Measurements from ENCODE around the gene SLC25A44.

Gene SLC25A44

GRCh38 chr1:156193488-156194299 is at the start of gene SLC25A44:
SLC25A44 (plus strand) TSS chr1:156194104; CDS start chr1:156199848, 5,744 bp downstream.
- DNase-seq (ENCODE audit: insufficient read length, low spot score) (peak; percentile 95), FAIRE-seq (peak; percentile 33)

GRCh38 chr1:156144742-156145141 is 49.2 kb upstream of the SLC25A44 start:
- no peak for FAIRE-seq
- no peak for DNase-seq (ENCODE audit: insufficient read length, low spot score)

- FAIRE-seq (no peak), DNase-seq (ENCODE audit: insufficient read length, low spot score) (no peak)
These were observed 48.3 kb upstream of the SLC25A44 start for GRCh38 chr1:156145650-156146019.

- DNase-seq (ENCODE audit: insufficient read length, low spot score) (peak; percentile 77), FAIRE-seq (no peak)
These were observed 47.7 kb upstream of the SLC25A44 start for GRCh38 chr1:156146020-156146768.

- DNase-seq (ENCODE audit: insufficient read length, low spot score) (no peak), FAIRE-seq (no peak)
These were observed 47.0 kb upstream of the SLC25A44 start for GRCh38 chr1:156146769-156147405.

GRCh38 chr1:156148216-156148615 is 45.7 kb upstream of the SLC25A44 start:
- DNase-seq (ENCODE audit: insufficient read length, low spot score) (no peak), FAIRE-seq (no peak)

- DNase-seq (ENCODE audit: insufficient read length, low spot score) (no peak), FAIRE-seq (no peak)
These were observed 44.3 kb upstream of the SLC25A44 start for GRCh38 chr1:156149374-156150332.

GRCh38 chr1:156150333-156151011 is 43.4 kb upstream of the SLC25A44 start:
- FAIRE-seq (no peak), DNase-seq (ENCODE audit: insufficient read length, low spot score) (no peak)

GRCh38 chr1:156151093-156151688 is 42.7 kb upstream of the SLC25A44 start:
- no peak for FAIRE-seq
- no peak for DNase-seq (ENCODE audit: insufficient read length, low spot score)

- DNase-seq (ENCODE audit: insufficient read length, low spot score) (no peak), FAIRE-seq (no peak)
These were observed 41.3 kb upstream of the SLC25A44 start for GRCh38 chr1:156152628-156153027.

GRCh38 chr1:156153362-156153761 is 40.5 kb upstream of the SLC25A44 start, which contains the start of gene SEMA4A:
SEMA4A (plus strand) TSS chr1:156153585; CDS start chr1:156154579, 994 bp downstream.
- DNase-seq (ENCODE audit: insufficient read length, low spot score) (no peak), FAIRE-seq (no peak)

- DNase-seq (ENCODE audit: insufficient read length, low spot score) (no peak), FAIRE-seq (no peak)
These were observed 39.6 kb upstream of the SLC25A44 start for GRCh38 chr1:156154317-156154749.

GRCh38 chr1:156155756-156156510 is 38.0 kb upstream of the SLC25A44 start:
- FAIRE-seq (no peak), DNase-seq (ENCODE audit: insufficient read length, low spot score) (no peak)

GRCh38 chr1:156157506-156157905 is 36.4 kb upstream of the SLC25A44 start:
- DNase-seq (ENCODE audit: insufficient read length, low spot score): no peak
- no peak for FAIRE-seq

GRCh38 chr1:156157966-156158365 is 35.9 kb upstream of the SLC25A44 start:
- FAIRE-seq (no peak), DNase-seq (ENCODE audit: insufficient read length, low spot score) (no peak)

GRCh38 chr1:156160000-156160742 is 33.7 kb upstream of the SLC25A44 start:
- no peak for DNase-seq (ENCODE audit: insufficient read length, low spot score)
- FAIRE-seq: no peak

GRCh38 chr1:156160743-156161171 is 33.1 kb upstream of the SLC25A44 start:
- no peak for FAIRE-seq
- peak; percentile 84 for DNase-seq (ENCODE audit: insufficient read length, low spot score)
